Gastrocnemius medialis (tissue), 4 donors: ENCODE data around the gene FSIP1. TPM values are rescaled to one million over a fixed set of nuclear protein-coding genes. Genes with fewer than 3 reads are reported as not detected.

ENCODE experiments used
- ATAC-seq, 2 donors: fragments of 150-250 bp; one replicate each; pipeline ENCODE4 v1.9.1; 2016
- DNase-seq, 2 donors: peaks; one replicate each; pipeline ENCODE4 v3.0.0-alpha.2; 2019
- H3K27ac ChIP-seq, 4 donors: fragments of 200-600 bp; sonication (generic); 1 replicate in 1 of 4; 2 replicates in 3 of 4; pipeline ENCODE4 v1.5.1; 2016 to 2018; ENCODE audit warnings: mild to moderate bottlenecking in 2 of 4, moderate library complexity in 1 of 4
- H3K27me3 ChIP-seq, 3 donors: fragments of 200-600 bp; sonication (generic) in 2 of 3; 1 replicate in 1 of 3; 2 replicates in 2 of 3; pipeline versions ENCODE4 v1.5.1 to v1.6.0; 2016 to 2019; ENCODE audit warnings: mild to moderate bottlenecking in 1 of 3, moderate library complexity in 1 of 3
- H3K36me3 ChIP-seq, 2 donors: fragments of 200-600 bp; sonication (generic) in 1 of 2; one replicate each; pipeline ENCODE4 v1.5.1; 2017 to 2018
- H3K4me1 ChIP-seq, 2 donors: fragments of 200-600 bp; sonication (generic) in 1 of 2; one replicate each; pipeline ENCODE4 v1.5.1; 2016 to 2017; ENCODE audit warnings: mild to moderate bottlenecking in 2 of 2
- H3K4me3 ChIP-seq, 4 donors: fragments of 200-600 bp; sonication (generic) in 3 of 4; 1 replicate in 1 of 4; 2 replicates in 3 of 4; pipeline ENCODE4 v1.5.1; 2016 to 2019; ENCODE audit warnings: mild to moderate bottlenecking in 2 of 4
- H3K9me3 ChIP-seq, 3 donors: fragments of 200-600 bp; sonication (generic) in 2 of 3; 1 replicate in 1 of 3; 2 replicates in 2 of 3; pipeline ENCODE4 v1.5.1; 2016 to 2019
- POLR2A ChIP-seq, 2 donors: fragments of 450-650 bp; IDR thresholded peaks; one replicate each; pipeline ENCODE4 v1.6.1; 2017; ENCODE audit warnings: antibody characterized with exemption in 2 of 2, mild to moderate bottlenecking in 2 of 2, moderate library complexity in 2 of 2
- in situ Hi-C, 4 donors: fragments of 200-750 bp; cut with MboI; loops; one replicate each; pipeline versions ENCODE4 v1.15.0 to v1.8.0; 2017; ENCODE audit warnings: low sequenced_read_pairs in 4 of 4
- intact Hi-C: fragments of 100-400 bp; cut with DNase I; formaldehyde crosslinking; loops from one replicate; pipeline ENCODE4 v1.15.1; 2023; ENCODE audit warnings: low total_unique reads
- total RNA-seq, 4 donors: library from RNA; depleted of rRNA; stranded (reverse); fragments of >200 nt; gene quantifications; one replicate each; pipeline versions ENCODE4 v1.1.0 to v1.2.3, GENCODE V29; 2016
- TF ChIP-seq, protein P1 (sequence below), 5 experiments: fragments of 450-650 bp in 3 of 5; fragments of 200-600 bp in 2 of 5; sonication (generic) in 2 of 5; IDR thresholded peaks in 4 of 5; conservative IDR thresholded peaks in 1 of 5; 1 replicate in 4 of 5; 2 replicates in 1 of 5; pipeline ENCODE4 v1.5.1; 2016 to 2019; ENCODE audit warnings: antibody characterized with exemption in 5 of 5, mild to moderate bottlenecking in 3 of 5, moderate library complexity in 3 of 5

The FSIP1 gene
- total RNA-seq, 4 donors from 2014 or later: 0.11 to 23.9 (median 1.0) TPM; not detected in 1

DNA sequence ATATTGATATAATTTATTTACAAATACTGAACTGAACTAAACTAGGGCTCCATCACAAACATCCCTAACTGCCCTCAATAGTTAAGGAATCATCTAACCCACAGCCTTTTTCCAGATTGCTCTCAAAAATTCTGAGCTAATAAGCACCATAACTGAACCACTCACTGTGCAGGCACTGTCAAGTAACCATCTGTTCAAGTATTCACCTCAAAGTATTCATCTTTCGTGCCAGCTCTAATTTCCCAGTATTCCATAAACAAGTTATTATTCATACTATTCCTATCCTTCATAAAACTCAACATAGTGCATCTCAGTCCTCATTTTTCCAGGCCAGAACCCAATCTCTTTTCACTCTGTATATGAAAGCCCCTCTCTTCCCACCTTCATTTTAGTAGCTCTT, 160.7 kb downstream of the FSIP1 start:
- no peaks in the 10 kb centered on the region for H3K27me3 ChIP-seq
- DNase-seq: no peak
- no peaks in the 10 kb centered on the region for H3K9me3 ChIP-seq
- TF ChIP-seq, protein P1, sequence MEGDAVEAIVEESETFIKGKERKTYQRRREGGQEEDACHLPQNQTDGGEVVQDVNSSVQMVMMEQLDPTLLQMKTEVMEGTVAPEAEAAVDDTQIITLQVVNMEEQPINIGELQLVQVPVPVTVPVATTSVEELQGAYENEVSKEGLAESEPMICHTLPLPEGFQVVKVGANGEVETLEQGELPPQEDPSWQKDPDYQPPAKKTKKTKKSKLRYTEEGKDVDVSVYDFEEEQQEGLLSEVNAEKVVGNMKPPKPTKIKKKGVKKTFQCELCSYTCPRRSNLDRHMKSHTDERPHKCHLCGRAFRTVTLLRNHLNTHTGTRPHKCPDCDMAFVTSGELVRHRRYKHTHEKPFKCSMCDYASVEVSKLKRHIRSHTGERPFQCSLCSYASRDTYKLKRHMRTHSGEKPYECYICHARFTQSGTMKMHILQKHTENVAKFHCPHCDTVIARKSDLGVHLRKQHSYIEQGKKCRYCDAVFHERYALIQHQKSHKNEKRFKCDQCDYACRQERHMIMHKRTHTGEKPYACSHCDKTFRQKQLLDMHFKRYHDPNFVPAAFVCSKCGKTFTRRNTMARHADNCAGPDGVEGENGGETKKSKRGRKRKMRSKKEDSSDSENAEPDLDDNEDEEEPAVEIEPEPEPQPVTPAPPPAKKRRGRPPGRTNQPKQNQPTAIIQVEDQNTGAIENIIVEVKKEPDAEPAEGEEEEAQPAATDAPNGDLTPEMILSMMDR (IDR thresholded peaks at IDR 0.05 in 4 of 5, conservative IDR thresholded peaks at IDR 0.05 in 1 of 5): no peak
- no peak for TF ChIP-seq POLR2A (IDR thresholded peaks at IDR 0.05)
- in situ Hi-C loops (no loop called here), intact Hi-C loops (no loop called here)
- H3K4me3 ChIP-seq: no peak overlapping the region
- peaks cover 14 to 18% of the 10 kb centered on the region in 2 donors for H3K4me1 ChIP-seq
- no peaks in the 10 kb centered on the region for H3K36me3 ChIP-seq
- no peak for ATAC-seq
- H3K27ac ChIP-seq: no peak overlapping the region

DNA sequence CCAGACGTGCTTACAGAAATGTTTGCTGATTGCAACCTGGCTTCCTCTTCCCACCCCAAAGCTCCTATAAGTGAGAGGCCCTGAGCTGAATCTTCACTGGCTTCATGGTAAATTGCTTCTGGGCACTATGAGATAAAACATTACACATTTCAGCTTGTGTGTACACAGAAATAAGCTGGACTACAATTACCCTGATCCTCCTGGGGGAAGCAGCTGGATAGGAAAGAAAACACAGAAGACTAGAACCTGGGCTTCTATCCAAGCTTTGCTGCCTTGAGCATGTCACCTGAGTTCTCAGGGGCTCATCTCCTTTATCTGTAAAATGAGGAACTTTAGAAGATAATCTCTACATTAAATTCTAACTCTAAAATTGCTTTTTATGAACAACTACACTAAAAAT, 161.4 kb downstream of the FSIP1 start:
- no peak for ATAC-seq
- no peak for DNase-seq
- no peaks in the 10 kb centered on the region for H3K27me3 ChIP-seq
- no peaks in the 10 kb centered on the region for H3K9me3 ChIP-seq
- H3K36me3 ChIP-seq: no peaks in the 10 kb centered on the region
- in situ Hi-C loops: no loop called here
- H3K27ac ChIP-seq: no peak overlapping the region
- peaks cover 13 to 18% of the 10 kb centered on the region in 2 donors for H3K4me1 ChIP-seq
- no peak overlapping the region for H3K4me3 ChIP-seq
- TF ChIP-seq POLR2A (IDR thresholded peaks at IDR 0.05): no peak
- TF ChIP-seq, protein P1 (IDR thresholded peaks at IDR 0.05 in 4 of 5, conservative IDR thresholded peaks at IDR 0.05 in 1 of 5): no peak
- intact Hi-C loops: no loop called here

DNA sequence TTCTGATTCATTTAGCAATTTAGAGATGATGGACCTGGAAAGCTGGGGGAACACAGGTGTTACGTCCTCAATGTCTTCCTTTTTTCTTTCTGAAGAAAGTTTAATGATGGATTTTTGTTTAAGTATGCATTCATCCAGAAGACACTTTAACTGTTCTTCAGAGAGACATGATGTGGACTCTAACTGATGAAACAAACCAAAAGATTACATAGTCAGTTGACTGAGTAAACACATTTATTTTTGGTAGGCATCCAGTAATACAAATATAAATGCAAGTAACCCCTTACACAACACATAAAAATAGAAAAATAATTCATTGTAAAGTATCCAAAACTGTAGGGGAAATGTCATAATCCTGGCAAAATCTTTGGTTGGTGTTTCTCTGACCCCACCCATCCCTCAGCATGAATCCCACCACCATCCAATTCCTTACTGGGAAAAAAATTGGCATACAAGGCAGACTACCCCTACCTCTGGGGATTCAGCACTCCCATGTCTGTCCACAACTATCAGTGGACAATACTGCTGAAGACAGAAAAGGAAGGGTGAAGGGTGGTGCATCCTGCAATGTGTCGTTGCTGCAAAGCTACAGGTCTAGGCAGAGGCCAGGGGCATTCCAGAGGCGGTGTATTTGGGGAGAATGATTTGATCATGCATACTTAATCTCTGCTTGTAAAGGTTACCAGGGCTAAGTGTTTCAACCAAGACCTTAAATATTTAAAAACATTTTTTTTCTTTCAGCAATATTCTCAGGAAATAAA, 164.4 kb downstream of the FSIP1 start:
- Histone ChIP-seq H3K9me3 (no peaks in the 10 kb centered on the region), H3K27me3 (no peaks in the 10 kb centered on the region), H3K36me3 (no peaks in the 10 kb centered on the region), H3K4me1 (no peaks in the 10 kb centered on the region), H3K27ac (no peak overlapping the region), H3K4me3 (no peak overlapping the region)
- intact Hi-C loops: no loop called here
- no peak for ATAC-seq
- no peak for DNase-seq
- in situ Hi-C loops: no loop called here
- TF ChIP-seq, protein P1 (IDR thresholded peaks at IDR 0.05 in 4 of 5, conservative IDR thresholded peaks at IDR 0.05 in 1 of 5): no peak
- TF ChIP-seq POLR2A (IDR thresholded peaks at IDR 0.05): no peak

DNA sequence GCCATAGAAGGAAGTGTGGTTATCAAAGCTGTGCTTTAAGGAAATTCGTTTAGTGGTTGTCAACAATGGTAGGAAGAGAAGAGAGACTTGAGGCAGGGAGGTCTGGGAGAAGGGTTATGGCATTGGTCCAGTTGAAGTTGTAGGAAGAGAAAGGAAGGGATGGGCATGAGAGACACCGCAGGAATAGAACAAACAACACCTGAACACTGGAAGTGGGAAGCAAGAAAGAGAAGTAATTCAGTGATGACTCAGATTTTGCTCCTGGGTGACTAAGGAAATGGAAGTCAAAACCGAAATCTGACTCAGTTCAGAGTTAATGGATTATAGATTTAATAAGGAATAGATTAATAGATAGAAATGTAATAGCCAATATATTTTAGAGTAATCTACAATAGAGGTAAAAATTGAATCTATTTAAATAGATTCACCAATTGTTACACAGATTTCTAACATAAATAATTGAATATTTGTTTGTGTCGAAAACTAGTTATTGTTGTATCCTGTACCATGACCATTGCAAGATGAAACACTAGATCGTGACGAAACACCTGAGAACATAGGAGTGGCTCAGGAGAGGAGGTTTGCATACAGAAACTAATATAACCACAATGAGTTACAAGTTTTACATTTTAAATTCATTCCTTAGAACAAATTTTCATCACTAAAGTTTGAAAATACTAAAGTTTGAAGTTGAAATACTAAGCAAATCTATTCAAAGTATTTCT, 165.7 kb downstream of the FSIP1 start:
- DNase-seq: no peak
- H3K4me1 ChIP-seq: no peaks in the 10 kb centered on the region
- no peak overlapping the region for H3K27ac ChIP-seq
- in situ Hi-C loops: no loop called here
- no peak for TF ChIP-seq POLR2A (IDR thresholded peaks at IDR 0.05)
- TF ChIP-seq, protein P1 (IDR thresholded peaks at IDR 0.05 in 4 of 5, conservative IDR thresholded peaks at IDR 0.05 in 1 of 5): no peak
- no peak for ATAC-seq
- H3K4me3 ChIP-seq: no peak overlapping the region
- intact Hi-C loops: no loop called here
- no peaks in the 10 kb centered on the region for H3K27me3 ChIP-seq
- H3K36me3 ChIP-seq: no peaks in the 10 kb centered on the region
- H3K9me3 ChIP-seq: no peaks in the 10 kb centered on the region
